K562 (cell line): ENCODE measurements around the gene FGF5.

Experiments used
- CCAR2 ChIP-seq: fragments of 200-400 bp; formaldehyde crosslinking; IDR thresholded peaks from 2 replicates; pipeline ENCODE4 v1.6.1; 2017; ENCODE audit warnings: mild to moderate bottlenecking, low read depth, low read length
- CTCF ChIP-seq, 3 experiments: IDR thresholded peaks in 2 of 3; conservative IDR thresholded peaks in 1 of 3; 2 replicates each; pipeline ENCODE4 v1.5.1; 2011 to 2012; ENCODE audit warnings: low read length in 3 of 3, mild to moderate bottlenecking in 3 of 3, control low read depth in 2 of 3, improper control_type of control experiment in 1 of 3, inconsistent platforms in 1 of 3, low read depth in 1 of 3, mixed read lengths in 1 of 3, moderate library complexity in 1 of 3; ENCODE audit not compliant: insufficient read depth in 2 of 3
- NFXL1 ChIP-seq: fragments of 450-650 bp; formaldehyde crosslinking; IDR thresholded peaks from 2 replicates; pipeline ENCODE4 v1.4.0; 2021; ENCODE audit warnings: mild to moderate bottlenecking
- PKNOX1 ChIP-seq: fragments of 450-650 bp; IDR thresholded peaks from 2 replicates; pipeline ENCODE4 v1.6.1; 2016
- POLR2AphosphoS2 ChIP-seq: IDR thresholded peaks from 2 replicates; pipeline ENCODE4 v1.6.1; 2012; ENCODE audit warnings: low read length, improper control_type of control experiment
- RBM39 ChIP-seq: fragments of 200-400 bp; formaldehyde crosslinking; optimal IDR thresholded peaks from 2 replicates; pipeline ENCODE3; 2018; ENCODE audit warnings: low read depth, low read length
- ZNF274 ChIP-seq: IDR thresholded peaks from 2 replicates; pipeline ENCODE4 v1.6.1; 2011; ENCODE audit warnings: low read depth, mild to moderate bottlenecking, low read length, moderate library complexity, borderline replicate concordance
- ZNF584 ChIP-seq: fragments of 200-800 bp; sonication (Bioruptor generic); IDR thresholded peaks from 2 replicates; pipeline ENCODE4 v1.6.1; 2016; ENCODE audit warnings: low read depth, mild to moderate bottlenecking, missing genetic modification characterization, missing compliant biosample characterization

GRCh38 chr4:80312124-80312523 is 45.7 kb downstream of the FGF5 start:
- TF ChIP-seq PKNOX1 (no peak), RBM39 (no peak), CTCF (IDR thresholded peaks at IDR 0.05 in 2 of 3, conservative IDR thresholded peaks at IDR 0.05 in 1 of 3; ENCODE audit: insufficient read depth in 2 of 3, low read depth in 1 of 3, low read length in 3 of 3) (no peak), POLR2AphosphoS2 (no peak), ZNF274 (no peak), NFXL1 (CRISPR knock-in tag) (no peak), CCAR2 (no peak), ZNF584 (CRISPR knock-in tag) (no peak)
